ENCODE measurements around the gene BCL2L12. TPM values are rescaled to one million over a fixed set of nuclear protein-coding genes. Genes with fewer than 3 reads are reported as not detected.

The BCL2L12 gene
- total and polyA plus RNA-seq, 2 of the 13 experiments (the other 11 are each of a cell fraction or from before 2014, with no cell fraction given), result 26.8 to 40.8 TPM

- TF ChIP-seq ZNF101 (CRISPR knock-in tag; IDR thresholded peaks at IDR 0.05; ENCODE audit: borderline replicate concordance, low read depth), result no peak
- TF ChIP-seq SOX5 (CRISPR knock-in tag; IDR thresholded peaks at IDR 0.05; ENCODE audit: borderline replicate concordance), result peak; percentile 56; the same call in 1 of the 2 replicates
- TF ChIP-seq NR2C2 (CRISPR knock-in tag; IDR thresholded peaks at IDR 0.05; ENCODE audit: borderline replicate concordance), result peak; percentile 85
- peak; percentile 17; the same call in 1 of the 2 replicates for TF ChIP-seq SRF (IDR thresholded peaks at IDR 0.05; ENCODE audit: low read depth, low read length)
- TF ChIP-seq, protein P1, sequence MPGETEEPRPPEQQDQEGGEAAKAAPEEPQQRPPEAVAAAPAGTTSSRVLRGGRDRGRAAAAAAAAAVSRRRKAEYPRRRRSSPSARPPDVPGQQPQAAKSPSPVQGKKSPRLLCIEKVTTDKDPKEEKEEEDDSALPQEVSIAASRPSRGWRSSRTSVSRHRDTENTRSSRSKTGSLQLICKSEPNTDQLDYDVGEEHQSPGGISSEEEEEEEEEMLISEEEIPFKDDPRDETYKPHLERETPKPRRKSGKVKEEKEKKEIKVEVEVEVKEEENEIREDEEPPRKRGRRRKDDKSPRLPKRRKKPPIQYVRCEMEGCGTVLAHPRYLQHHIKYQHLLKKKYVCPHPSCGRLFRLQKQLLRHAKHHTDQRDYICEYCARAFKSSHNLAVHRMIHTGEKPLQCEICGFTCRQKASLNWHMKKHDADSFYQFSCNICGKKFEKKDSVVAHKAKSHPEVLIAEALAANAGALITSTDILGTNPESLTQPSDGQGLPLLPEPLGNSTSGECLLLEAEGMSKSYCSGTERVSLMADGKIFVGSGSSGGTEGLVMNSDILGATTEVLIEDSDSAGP (CRISPR knock-in tag; IDR thresholded peaks at IDR 0.05; ENCODE audit: borderline replicate concordance), result peak; percentile 68; the same call in 1 of the 2 replicates
- TF ChIP-seq RBM22 (optimal IDR thresholded peaks at IDR 0.05; ENCODE audit: low read length), result no peak
- peak; percentile 86 for TF ChIP-seq POLR2AphosphoS5 (IDR thresholded peaks at IDR 0.05; ENCODE audit: low read depth, low read length)
- TF ChIP-seq REPIN1 (CRISPR knock-in tag; IDR thresholded peaks at IDR 0.05; ENCODE audit: borderline replicate concordance, low read depth), result no peak; the same call in 1 of the 2 replicates
- TF ChIP-seq HIVEP1 (CRISPR knock-in tag; IDR thresholded peaks at IDR 0.05), result peak; percentile 79; the same call in 1 of the 2 replicates
- TF ChIP-seq, protein P2, sequence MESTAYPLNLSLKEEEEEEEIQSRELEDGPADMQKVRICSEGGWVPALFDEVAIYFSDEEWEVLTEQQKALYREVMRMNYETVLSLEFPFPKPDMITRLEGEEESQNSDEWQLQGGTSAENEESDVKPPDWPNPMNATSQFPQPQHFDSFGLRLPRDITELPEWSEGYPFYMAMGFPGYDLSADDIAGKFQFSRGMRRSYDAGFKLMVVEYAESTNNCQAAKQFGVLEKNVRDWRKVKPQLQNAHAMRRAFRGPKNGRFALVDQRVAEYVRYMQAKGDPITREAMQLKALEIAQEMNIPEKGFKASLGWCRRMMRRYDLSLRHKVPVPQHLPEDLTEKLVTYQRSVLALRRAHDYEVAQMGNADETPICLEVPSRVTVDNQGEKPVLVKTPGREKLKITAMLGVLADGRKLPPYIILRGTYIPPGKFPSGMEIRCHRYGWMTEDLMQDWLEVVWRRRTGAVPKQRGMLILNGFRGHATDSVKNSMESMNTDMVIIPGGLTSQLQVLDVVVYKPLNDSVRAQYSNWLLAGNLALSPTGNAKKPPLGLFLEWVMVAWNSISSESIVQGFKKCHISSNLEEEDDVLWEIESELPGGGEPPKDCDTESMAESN (CRISPR knock-in tag; conservative IDR thresholded peaks at IDR 0.05), result peak; percentile 72
- no peak; the same call in 1 of the 2 replicates for TF ChIP-seq HNF4G (IDR thresholded peaks at IDR 0.05; ENCODE audit: borderline replicate concordance, low read depth, low read length)
- no peak for TF ChIP-seq HNF4G (CRISPR knock-in tag; IDR thresholded peaks at IDR 0.05; ENCODE audit: borderline replicate concordance, low read depth)
- TF ChIP-seq NFYC (CRISPR knock-in tag; IDR thresholded peaks at IDR 0.05), result peak; percentile 10; the same call in 1 of the 2 replicates
- no peak for TF ChIP-seq HNRNPUL1 (IDR thresholded peaks at IDR 0.05; ENCODE audit: low read depth, low read length)
- no peak for TF ChIP-seq CC2D1A (CRISPR knock-in tag; IDR thresholded peaks at IDR 0.05)
- TF ChIP-seq ZNF33B (CRISPR knock-in tag; IDR thresholded peaks at IDR 0.05), result 0 out of 2 replicates have a peak, but pooled peaks have one; percentile 48
- TF ChIP-seq MXD4 (CRISPR knock-in tag; IDR thresholded peaks at IDR 0.05), result peak; percentile 46; the same call in 1 of the 2 replicates
- peak; percentile 77 for TF ChIP-seq CBFB (CRISPR knock-in tag; IDR thresholded peaks at IDR 0.05)
- TF ChIP-seq PAXIP1 (CRISPR knock-in tag; conservative IDR thresholded peaks at IDR 0.05), result peak; percentile 93
- TF ChIP-seq FOSL2 (CRISPR knock-in tag; IDR thresholded peaks at IDR 0.05), result peak; percentile 96
- 0 out of 2 replicates have a peak, but pooled peaks have one; percentile 29 for TF ChIP-seq ZNF589 (CRISPR knock-in tag; conservative IDR thresholded peaks at IDR 0.05)
- no peak for TF ChIP-seq IRX3 (CRISPR knock-in tag; IDR thresholded peaks at IDR 0.05; ENCODE audit: borderline replicate concordance, low read depth)
- TF ChIP-seq SIN3B (IDR thresholded peaks at IDR 0.05; ENCODE audit: low read length), result peak; percentile 23; the same call in 1 of the 2 replicates
Measured at GRCh38 chr19:49640113-49640898, 25.4 kb upstream of the BCL2L12 start, which contains the start of gene RRAS (continued).

Measured in HepG2 (cell line).